CD14-positive monocyte (primary cell): ENCODE measurements around the gene DHX30. TPM values are rescaled to one million over a fixed set of nuclear protein-coding genes. Genes with fewer than 3 reads are reported as not detected.

Experiments
- DNase-seq, 3 donors: peaks; one replicate each; pipeline ENCODE4 v3.0.0-alpha.2; 2011 to 2022
- H2AFZ ChIP-seq: 2 replicates; pipeline ENCODE4 v1.6.0; 2012; ENCODE audit warnings: mild to moderate bottlenecking, low read depth, low read length, inconsistent platforms; ENCODE audit not compliant: insufficient read depth, poor library complexity, severe bottlenecking
- H3K27ac ChIP-seq, 2 donors: 1 replicate in 1 of 2; 2 replicates in 1 of 2; pipeline ENCODE4 v1.5.1; 2012 to 2013; ENCODE audit warnings: low read length in 2 of 2, control low read depth in 1 of 2, inconsistent platforms in 1 of 2, low read depth in 1 of 2, mild to moderate bottlenecking in 1 of 2
- H3K27me3 ChIP-seq, 2 donors: one replicate each; pipeline versions ENCODE4 v1.6.0 to v1.6.1; 2011 to 2013; ENCODE audit warnings: low read length in 2 of 2; ENCODE audit not compliant: control insufficient read depth in 2 of 2, insufficient read depth in 2 of 2
- H3K36me3 ChIP-seq, 2 donors: replicated peaks in 1 of 2; 1 replicate in 1 of 2; 2 replicates in 1 of 2; pipeline versions ENCODE4 v1.5.1 to v1.6.1; 2012 to 2013; ENCODE audit warnings: low read length in 2 of 2, control low read depth in 1 of 2, inconsistent platforms in 1 of 2, mild to moderate bottlenecking in 1 of 2; ENCODE audit not compliant: insufficient read depth in 2 of 2, control insufficient read depth in 1 of 2
- H3K4me1 ChIP-seq, 2 donors: 1 replicate in 1 of 2; 2 replicates in 1 of 2; pipeline versions ENCODE4 v1.5.1 to v1.6.1; 2012 to 2013; ENCODE audit warnings: low read length in 2 of 2, control low read depth in 1 of 2, inconsistent platforms in 1 of 2, mild to moderate bottlenecking in 1 of 2, moderate library complexity in 1 of 2; ENCODE audit not compliant: insufficient read depth in 2 of 2, control insufficient read depth in 1 of 2
- H3K4me2 ChIP-seq: replicated peaks from 2 replicates; pipeline ENCODE3; 2012; ENCODE audit warnings: low read length, moderate library complexity, mild to moderate bottlenecking; ENCODE audit not compliant: poor library complexity, severe bottlenecking; ENCODE audit errors: extremely low read depth
- H3K4me3 ChIP-seq, 3 experiments: fragments of 200-600 bp in 1 of 3; sonication (generic) in 1 of 3; replicated peaks in 1 of 3; 1 replicate in 2 of 3; 2 replicates in 1 of 3; pipeline ENCODE4 v1.5.1; 2011 to 2013; ENCODE audit warnings: low read length in 3 of 3, mild to moderate bottlenecking in 3 of 3, control low read depth in 2 of 3, low read depth in 2 of 3, inconsistent platforms in 1 of 3, moderate library complexity in 1 of 3
- H3K79me2 ChIP-seq: 2 replicates; pipeline ENCODE4 v1.6.0; 2012; ENCODE audit warnings: mild to moderate bottlenecking, control low read depth, inconsistent platforms, low read length, moderate library complexity; ENCODE audit not compliant: insufficient read depth
- H3K9ac ChIP-seq: 2 replicates; pipeline ENCODE4 v1.6.0; 2017; ENCODE audit warnings: low read length, mild to moderate bottlenecking; ENCODE audit not compliant: insufficient read depth, poor library complexity, severe bottlenecking
- H3K9me3 ChIP-seq, 2 donors: replicated peaks in 1 of 2; 1 replicate in 1 of 2; 2 replicates in 1 of 2; pipeline versions ENCODE4 v1.5.1 to v1.6.1; 2012 to 2013; ENCODE audit warnings: low read length in 2 of 2, control low read depth in 1 of 2; ENCODE audit not compliant: control insufficient read depth in 1 of 2, insufficient read depth in 1 of 2
- H4K20me1 ChIP-seq: 2 replicates; pipeline ENCODE4 v1.6.0; 2012; ENCODE audit warnings: mild to moderate bottlenecking, low read length, control low read depth, moderate library complexity; ENCODE audit not compliant: insufficient read depth
- H3K27ac Mint-ChIP-seq, 7 donors: one replicate each; pipeline ENCODE4 v1.8.0; 2020; ENCODE audit warnings: mild to moderate bottlenecking in 7 of 7, mixed read lengths in 7 of 7, moderate library complexity in 6 of 7, inconsistent platforms in 2 of 7
- H3K27me3 Mint-ChIP-seq, 3 donors: one replicate each; pipeline ENCODE4 v1.8.0; 2021 to 2022; ENCODE audit warnings: low read depth in 3 of 3, mild to moderate bottlenecking in 3 of 3, mixed read lengths in 3 of 3, moderate library complexity in 3 of 3, inconsistent platforms in 1 of 3
- H3K36me3 Mint-ChIP-seq, 2 donors: one replicate each; pipeline ENCODE4 v1.8.0; 2020; ENCODE audit warnings: mixed read lengths in 2 of 2, inconsistent platforms in 1 of 2, mild to moderate bottlenecking in 1 of 2
- H3K4me1 Mint-ChIP-seq: one replicate; pipeline ENCODE4 v1.8.0; 2020; ENCODE audit warnings: mild to moderate bottlenecking, mixed read lengths
- H3K4me3 Mint-ChIP-seq, 2 donors: one replicate each; pipeline ENCODE4 v1.8.0; 2020; ENCODE audit warnings: mild to moderate bottlenecking in 2 of 2, mixed read lengths in 2 of 2, moderate library complexity in 1 of 2
- H3K9me3 Mint-ChIP-seq, 7 donors: one replicate each; pipeline ENCODE4 v1.8.0; 2020 to 2022; ENCODE audit warnings: mixed read lengths in 7 of 7, mild to moderate bottlenecking in 6 of 7, moderate library complexity in 6 of 7, inconsistent platforms in 2 of 7
- CTCF ChIP-seq: fragments of 200-600 bp; IDR thresholded peaks from one replicate; pipeline ENCODE4 v1.8.0; 2022; ENCODE audit warnings: antibody characterized with exemption, mild to moderate bottlenecking
- WGBS: methylation state at CpG from one replicate; pipeline ENCODE4 v1.1.5; 2013; ENCODE audit warnings: missing lambda C conversion rate; ENCODE audit not compliant: insufficient coverage; 5-methylcytosine and 5-hydroxymethylcytosine counted together
- intact Hi-C, 2 donors: fragments of 100-400 bp; cut with micrococcal nuclease; formaldehyde crosslinking; loops; one replicate each; pipeline versions ENCODE4 v1.15.0 to v1.15.1; 2023
- polyA plus RNA-seq, 3 donors: library from polyadenylated mRNA; depleted of rRNA in 1 of 3; unstranded in 2 of 3; stranded (reverse) in 1 of 3; fragments of 300-500 nt in 2 of 3; fragments of >200 nt in 1 of 3; fragmentation: Illumina TruSeq in 2 of 3; gene quantifications; 1 replicate in 2 of 3; 2 replicates in 1 of 3; pipeline ENCODE4 v1.2.3, GENCODE V29; 2012 to 2021

The DHX30 gene
- polyA plus RNA-seq, 3 donors = 19.4 to 43.9 (median 20.1) TPM

- H3K4me3 ChIP-seq = no peak overlapping the region
- intact Hi-C loops = no loop called here
- H3K9me3 ChIP-seq = no peaks in the 10 kb centered on the region
- no peak for DNase-seq
- 63% methylated on average over 5 of the region's 10 CpGs for WGBS
- no peak overlapping the region for H3K4me3 Mint-ChIP-seq
- H3K27me3 ChIP-seq = no peaks in the 10 kb centered on the region
- H3K9ac ChIP-seq = no peak overlapping the region
- no peak overlapping the region for H3K4me2 ChIP-seq
- peaks cover 46 to 54% of the 10 kb centered on the region in 2 donors for H3K36me3 Mint-ChIP-seq
- H3K4me1 Mint-ChIP-seq = peaks cover 4% of the 10 kb centered on the region
- H3K27ac ChIP-seq = no peak overlapping the region
- H3K79me2 ChIP-seq = no peaks in the 10 kb centered on the region
- no peaks in the 10 kb centered on the region for H3K27me3 Mint-ChIP-seq
- H4K20me1 ChIP-seq = no peaks in the 10 kb centered on the region
- peak overlapping the region in 1 of 7 donors; percentile 26 for H3K27ac Mint-ChIP-seq
- H3K4me1 ChIP-seq = peaks cover 0 to 6% of the 10 kb centered on the region in 2 donors
- peaks cover 10 to 56% of the 10 kb centered on the region in 2 donors for H3K36me3 ChIP-seq
- no peak overlapping the region for H2AFZ ChIP-seq
- TF ChIP-seq CTCF = no peak
- H3K9me3 Mint-ChIP-seq = peaks cover 0 to 3% (median 0%) of the 10 kb centered on the region in 7 donors
These were observed 88.1 kb downstream of the DHX30 start for GRCh38 chr3:47890828-47891612.

- H3K4me3 Mint-ChIP-seq = no peak overlapping the region
- no peak overlapping the region for H3K27ac ChIP-seq
- H3K36me3 ChIP-seq = peaks cover 10 to 51% of the 10 kb centered on the region in 2 donors
- no peak for TF ChIP-seq CTCF
- H4K20me1 ChIP-seq = no peaks in the 10 kb centered on the region
- 100% methylated on average over 1 of the region's 3 CpGs for WGBS
- H3K4me3 ChIP-seq = no peak overlapping the region
- no peak overlapping the region for H3K27ac Mint-ChIP-seq
- H3K79me2 ChIP-seq = no peaks in the 10 kb centered on the region
- peaks cover 0 to 3% (median 0%) of the 10 kb centered on the region in 7 donors for H3K9me3 Mint-ChIP-seq
- no peak overlapping the region for H3K9ac ChIP-seq
- H3K4me1 ChIP-seq = peaks cover 0 to 6% of the 10 kb centered on the region in 2 donors
- no peak for DNase-seq
- no peaks in the 10 kb centered on the region for H3K27me3 ChIP-seq
- H3K36me3 Mint-ChIP-seq = peaks cover 51 to 56% of the 10 kb centered on the region in 2 donors
- peaks cover 4% of the 10 kb centered on the region for H3K4me1 Mint-ChIP-seq
- no peaks in the 10 kb centered on the region for H3K27me3 Mint-ChIP-seq
- no peaks in the 10 kb centered on the region for H3K9me3 ChIP-seq
- intact Hi-C loops = no loop called here
- no peak overlapping the region for H3K4me2 ChIP-seq
- H2AFZ ChIP-seq = no peak overlapping the region
These were observed 88.7 kb downstream of the DHX30 start for GRCh38 chr3:47891613-47892005.
